WI38 (cell line): Measurements from ENCODE around the gene VN1R5.

Experiments used
- H3K4me3 ChIP-seq: 2 replicates; pipeline ENCODE4 v1.5.1; 2011; ENCODE audit warnings: low read depth, mild to moderate bottlenecking, control low read depth, low read length
- TF ChIP-seq, protein P1 (sequence below): IDR thresholded peaks from 2 replicates; pipeline ENCODE4 v1.5.1; 2012; ENCODE audit warnings: low read depth, mild to moderate bottlenecking, control low read depth, low read length

Gene VN1R5

DNA sequence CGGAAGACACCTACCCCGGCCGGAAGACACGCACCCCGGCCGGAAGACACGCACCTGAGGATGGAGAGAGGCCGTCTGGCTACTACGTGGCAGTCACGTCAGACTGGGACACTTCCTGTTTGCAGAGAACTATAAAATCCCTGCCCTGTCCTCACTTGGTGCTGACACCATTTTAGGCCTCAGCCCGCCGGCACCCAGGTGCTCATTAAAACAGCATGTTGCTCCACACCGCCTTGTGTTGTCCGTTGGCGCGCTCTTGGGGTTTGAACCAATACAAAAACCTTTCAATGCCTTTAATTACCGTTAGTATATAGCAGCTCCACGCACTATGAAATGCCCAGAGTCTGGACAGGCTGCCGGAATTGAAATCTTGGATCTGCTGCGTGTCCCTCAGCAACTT is 34.7 kb downstream of the VN1R5 start:
- H3K4me3 ChIP-seq, result no peak overlapping the region
- TF ChIP-seq, protein P1, sequence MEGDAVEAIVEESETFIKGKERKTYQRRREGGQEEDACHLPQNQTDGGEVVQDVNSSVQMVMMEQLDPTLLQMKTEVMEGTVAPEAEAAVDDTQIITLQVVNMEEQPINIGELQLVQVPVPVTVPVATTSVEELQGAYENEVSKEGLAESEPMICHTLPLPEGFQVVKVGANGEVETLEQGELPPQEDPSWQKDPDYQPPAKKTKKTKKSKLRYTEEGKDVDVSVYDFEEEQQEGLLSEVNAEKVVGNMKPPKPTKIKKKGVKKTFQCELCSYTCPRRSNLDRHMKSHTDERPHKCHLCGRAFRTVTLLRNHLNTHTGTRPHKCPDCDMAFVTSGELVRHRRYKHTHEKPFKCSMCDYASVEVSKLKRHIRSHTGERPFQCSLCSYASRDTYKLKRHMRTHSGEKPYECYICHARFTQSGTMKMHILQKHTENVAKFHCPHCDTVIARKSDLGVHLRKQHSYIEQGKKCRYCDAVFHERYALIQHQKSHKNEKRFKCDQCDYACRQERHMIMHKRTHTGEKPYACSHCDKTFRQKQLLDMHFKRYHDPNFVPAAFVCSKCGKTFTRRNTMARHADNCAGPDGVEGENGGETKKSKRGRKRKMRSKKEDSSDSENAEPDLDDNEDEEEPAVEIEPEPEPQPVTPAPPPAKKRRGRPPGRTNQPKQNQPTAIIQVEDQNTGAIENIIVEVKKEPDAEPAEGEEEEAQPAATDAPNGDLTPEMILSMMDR, result no peak

DNA sequence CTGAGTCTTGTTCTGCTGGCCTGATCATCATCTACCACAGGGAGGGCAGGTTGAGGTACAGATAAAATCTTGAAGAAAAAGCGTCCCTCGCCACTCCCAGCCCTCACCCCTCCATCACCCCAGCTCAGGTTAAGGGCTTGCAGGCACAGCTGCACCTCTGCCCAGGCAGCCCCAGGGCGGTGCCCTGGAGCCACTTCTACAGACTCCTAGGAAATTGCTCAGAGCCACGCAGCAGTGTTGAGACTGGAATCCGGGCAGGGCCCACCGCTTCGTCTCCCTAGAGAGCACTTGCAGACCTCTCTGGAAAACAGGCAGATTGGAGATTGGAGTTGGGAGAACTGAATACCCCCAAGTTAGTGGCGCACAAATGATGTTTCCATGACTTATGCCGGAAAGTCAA is 35.3 kb downstream of the VN1R5 start:
- no peak overlapping the region for H3K4me3 ChIP-seq
- TF ChIP-seq, protein P1, result no peak

DNA sequence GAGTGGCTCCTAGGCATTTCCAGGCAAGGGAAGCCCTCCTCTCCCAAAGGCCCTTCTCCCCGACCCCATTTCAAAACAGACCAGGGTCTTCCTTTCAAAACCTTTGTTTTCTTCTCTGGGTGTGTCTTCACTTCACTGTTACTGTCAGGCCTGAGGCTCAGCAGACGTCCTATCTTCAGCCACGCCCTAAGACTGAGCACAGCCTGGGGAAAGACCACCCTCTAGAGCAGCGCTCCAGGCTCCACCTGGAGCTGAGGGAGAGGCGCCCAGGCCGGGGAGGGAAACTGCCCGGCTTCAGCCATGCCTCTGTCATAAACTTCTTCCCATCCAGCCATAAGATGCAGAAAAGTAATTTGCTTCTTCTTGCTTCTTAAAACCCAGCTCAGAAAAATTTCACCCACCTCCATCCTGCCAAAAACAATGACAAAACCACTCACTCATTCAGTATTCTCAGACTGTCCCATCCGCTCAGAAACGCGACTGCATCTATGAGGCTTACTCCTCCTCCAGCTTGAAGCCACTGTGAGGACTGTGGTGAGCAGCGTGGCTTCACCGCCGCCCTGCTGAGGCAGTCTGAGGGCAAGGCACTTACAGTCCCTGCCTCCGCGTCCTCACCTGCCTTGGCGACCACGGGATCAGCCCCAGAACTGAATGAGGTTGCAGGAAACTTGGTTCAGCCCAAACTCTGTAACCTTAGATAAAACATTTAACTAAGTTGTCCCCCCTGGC is 36.1 kb downstream of the VN1R5 start:
- no peak overlapping the region for H3K4me3 ChIP-seq
- TF ChIP-seq, protein P1, result no peak

DNA sequence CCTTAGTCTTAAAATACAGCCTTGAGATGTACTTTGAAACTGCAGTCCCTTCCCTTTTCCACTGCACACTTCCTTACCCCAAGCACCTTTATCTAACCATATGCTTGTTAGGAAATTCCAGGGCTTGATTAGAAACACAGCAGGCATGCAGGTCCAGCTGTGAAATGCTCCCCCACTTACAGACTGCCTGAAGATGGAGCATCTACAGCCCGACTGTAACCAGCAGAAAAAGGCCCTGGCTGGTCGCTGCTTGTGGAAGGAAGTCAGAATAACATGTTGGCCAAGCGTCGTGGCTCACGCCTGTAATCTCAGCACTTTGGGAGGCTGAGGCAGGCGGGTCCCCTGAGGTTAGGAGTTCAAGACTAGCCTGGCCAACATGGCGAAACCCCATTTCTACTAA is 37.2 kb downstream of the VN1R5 start:
- TF ChIP-seq, protein P1, result no peak
- no peak overlapping the region for H3K4me3 ChIP-seq

DNA sequence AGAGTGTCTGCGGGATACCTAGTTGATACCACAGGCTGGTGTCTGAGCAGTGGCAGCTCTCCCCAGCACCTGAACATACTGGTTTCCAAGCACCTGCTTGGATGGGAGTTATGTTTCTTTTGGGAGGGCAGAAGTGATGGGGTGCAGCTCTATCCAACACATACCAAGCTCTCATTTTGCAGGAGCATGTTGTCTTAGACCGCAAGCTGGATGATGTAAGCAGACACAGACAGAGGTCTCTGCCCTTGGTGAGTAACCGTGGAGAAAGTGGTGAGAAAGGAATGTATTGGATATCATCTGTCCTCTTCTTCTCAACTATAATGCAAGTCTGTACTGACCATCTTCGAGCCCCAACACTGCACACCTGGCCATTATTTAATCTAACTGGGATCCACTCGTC is 38.4 kb downstream of the VN1R5 start:
- TF ChIP-seq, protein P1, result no peak

DNA sequence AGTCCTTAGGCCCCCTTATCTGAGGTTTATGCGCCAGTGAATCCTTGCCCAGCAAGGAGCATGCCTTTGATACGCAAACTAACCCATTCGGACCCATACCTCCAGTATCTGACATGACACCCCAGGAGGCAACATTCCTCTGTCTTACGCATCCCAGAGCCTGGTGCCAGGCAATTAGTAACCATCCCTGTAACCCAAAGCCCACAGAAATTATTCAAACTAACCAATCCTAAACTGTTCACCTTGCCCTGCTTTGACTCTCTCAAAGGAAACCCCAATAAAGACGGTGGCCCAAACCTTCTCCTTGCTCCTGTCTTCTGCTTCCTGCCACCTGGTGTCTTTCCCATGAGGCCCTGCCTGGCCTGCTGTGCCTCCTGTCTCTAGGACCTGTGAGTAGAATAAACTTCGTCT is 39.4 kb downstream of the VN1R5 start:
- no peak overlapping the region for H3K4me3 ChIP-seq

More for the DNA sequence above, 38.4 kb downstream of the VN1R5 start:
- no peak overlapping the region for H3K4me3 ChIP-seq

DNA sequence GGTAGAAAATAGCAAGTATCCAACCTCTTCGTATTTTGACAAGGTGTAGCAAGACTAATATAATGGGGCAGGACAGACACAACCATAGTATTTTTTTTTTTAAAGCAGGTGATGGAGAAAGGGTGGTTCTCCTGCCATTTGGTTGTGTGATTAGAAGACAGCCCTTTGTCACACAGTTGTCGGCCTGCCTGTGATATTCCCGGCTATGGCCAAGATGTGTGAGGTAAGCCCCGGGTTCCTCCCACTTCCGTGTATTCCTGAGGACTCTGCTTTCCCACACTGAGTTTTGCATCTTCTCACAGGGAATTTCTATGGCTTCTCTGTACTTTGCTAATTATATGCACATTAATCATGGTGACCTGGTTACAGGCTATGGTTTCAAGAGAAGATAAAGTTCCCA is 39.9 kb downstream of the VN1R5 start:
- TF ChIP-seq, protein P1, result no peak
- no peak overlapping the region for H3K4me3 ChIP-seq

More for the DNA sequence above, 39.4 kb downstream of the VN1R5 start:
- TF ChIP-seq, protein P1, result no peak
